H9 (cell line): ENCODE results near the gene CYP8B1. TPM values are rescaled to one million over a fixed set of nuclear protein-coding genes. Genes with fewer than 3 reads are reported as not detected.

Source experiments
- DNase-seq: peaks from one replicate; pipeline ENCODE4 v3.0.0-alpha.2; 2017
- H2AFZ ChIP-seq: one replicate; pipeline ENCODE4 v1.6.1; 2013; ENCODE audit warnings: mild to moderate bottlenecking, low read length, control low read depth, moderate library complexity
- H2AK5ac ChIP-seq: 2 replicates; pipeline ENCODE4 v1.6.1; 2013; ENCODE audit warnings: low read length, control low read depth, mixed read lengths; ENCODE audit not compliant: insufficient read length
- H2BK120ac ChIP-seq: one replicate; pipeline ENCODE4 v1.6.1; 2013; ENCODE audit warnings: low read depth, mild to moderate bottlenecking, low read length, control low read depth, inconsistent platforms; ENCODE audit not compliant: poor library complexity, severe bottlenecking
- H2BK12ac ChIP-seq: 2 replicates; pipeline ENCODE4 v1.6.1; 2013; ENCODE audit warnings: low read length, control low read depth, mixed read lengths, low read depth; ENCODE audit not compliant: insufficient read length
- H2BK15ac ChIP-seq: 2 replicates; pipeline ENCODE4 v1.6.1; 2013; ENCODE audit warnings: low read depth, low read length, control low read depth
- H2BK20ac ChIP-seq: one replicate; pipeline ENCODE4 v1.6.1; 2013; ENCODE audit warnings: low read depth, mild to moderate bottlenecking, low read length, control low read depth, inconsistent platforms; ENCODE audit not compliant: poor library complexity, severe bottlenecking
- H2BK5ac ChIP-seq: 2 replicates; pipeline ENCODE4 v1.6.1; 2013; ENCODE audit warnings: low read length, control low read depth, mixed read lengths; ENCODE audit not compliant: insufficient read length
- H3K14ac ChIP-seq: 2 replicates; pipeline ENCODE4 v1.6.1; 2013; ENCODE audit warnings: low read length, control low read depth; ENCODE audit not compliant: insufficient read depth
- H3K18ac ChIP-seq: 2 replicates; pipeline ENCODE4 v1.6.1; 2013; ENCODE audit warnings: low read depth, mild to moderate bottlenecking, mixed read lengths, low read length, control low read depth; ENCODE audit not compliant: insufficient read length
- H3K23ac ChIP-seq: 2 replicates; pipeline ENCODE4 v1.6.1; 2013; ENCODE audit warnings: low read length, control low read depth, mixed read lengths, low read depth; ENCODE audit not compliant: insufficient read length
- H3K23me2 ChIP-seq: 2 replicates; pipeline ENCODE4 v1.6.1; 2013; ENCODE audit warnings: low read depth, mild to moderate bottlenecking, mixed read lengths, low read length, control low read depth; ENCODE audit not compliant: insufficient read length, poor library complexity, severe bottlenecking
- H3K27ac ChIP-seq: 2 replicates; pipeline ENCODE4 v1.5.1; 2013; ENCODE audit warnings: low read length, control low read depth, mixed read lengths, low read depth; ENCODE audit not compliant: insufficient read length
- H3K27me3 ChIP-seq: 2 replicates; pipeline ENCODE4 v1.6.1; 2013; ENCODE audit warnings: low read length, control low read depth, inconsistent platforms; ENCODE audit not compliant: insufficient read depth
- H3K4ac ChIP-seq: 2 replicates; pipeline ENCODE4 v1.6.1; 2013; ENCODE audit warnings: low read depth, mild to moderate bottlenecking, control low read depth, inconsistent platforms, low read length, moderate library complexity
- H3K4me1 ChIP-seq: 2 replicates; pipeline ENCODE4 v1.6.1; 2013; ENCODE audit warnings: low read length, control low read depth, inconsistent platforms; ENCODE audit not compliant: insufficient read depth
- H3K4me2 ChIP-seq: 2 replicates; pipeline ENCODE4 v1.6.1; 2013; ENCODE audit warnings: low read length, control low read depth, mixed read lengths; ENCODE audit not compliant: insufficient read length, insufficient read depth
- H3K56ac ChIP-seq: 2 replicates; pipeline ENCODE4 v1.6.1; 2013; ENCODE audit warnings: low read depth, mild to moderate bottlenecking, mixed read lengths, low read length, control low read depth; ENCODE audit not compliant: insufficient read length
- H3K79me1 ChIP-seq: 2 replicates; pipeline ENCODE4 v1.6.1; 2013; ENCODE audit warnings: low read depth, mild to moderate bottlenecking, moderate library complexity, low read length, control low read depth, inconsistent platforms; ENCODE audit not compliant: insufficient read depth, poor library complexity, severe bottlenecking
- H3K79me2 ChIP-seq: 2 replicates; pipeline ENCODE4 v1.6.1; 2013; ENCODE audit warnings: low read length, control low read depth, inconsistent platforms; ENCODE audit not compliant: insufficient read depth
- H3K9ac ChIP-seq: 2 replicates; pipeline ENCODE4 v1.6.1; 2013; ENCODE audit warnings: low read length, control low read depth, mixed read lengths; ENCODE audit not compliant: insufficient read length; ENCODE audit errors: extremely low read depth
- H3K9me3 ChIP-seq: one replicate; pipeline ENCODE4 v1.6.1; 2013; ENCODE audit warnings: low read depth, low read length, inconsistent platforms; ENCODE audit not compliant: control insufficient read depth
- H3T11ph ChIP-seq: one replicate; pipeline ENCODE4 v1.6.1; 2013; ENCODE audit warnings: mild to moderate bottlenecking, low read length, control low read depth, inconsistent platforms
- H4K20me1 ChIP-seq: one replicate; pipeline ENCODE4 v1.6.1; 2013; ENCODE audit not compliant: control insufficient read depth, insufficient read length, insufficient read depth
- H4K5ac ChIP-seq: 2 replicates; pipeline ENCODE4 v1.6.1; 2013; ENCODE audit warnings: low read depth, mild to moderate bottlenecking, mixed read lengths, low read length, control low read depth; ENCODE audit not compliant: insufficient read length
- H4K8ac ChIP-seq: replicated peaks from 2 replicates; pipeline ENCODE4 v1.6.1; 2013; ENCODE audit warnings: low read length, control low read depth, mixed read lengths, low read depth; ENCODE audit not compliant: insufficient read length
- H4K91ac ChIP-seq: 2 replicates; pipeline ENCODE4 v1.6.1; 2013; ENCODE audit warnings: low read depth, mild to moderate bottlenecking, moderate library complexity, mixed read lengths, low read length, control low read depth; ENCODE audit not compliant: insufficient read length
- H3K27ac Mint-ChIP-seq, 3 experiments: 2 replicates in 2 of 3; 3 replicates in 1 of 3; pipeline ENCODE4 v1.8.0; 2020 to 2021; ENCODE audit warnings: mixed read lengths in 3 of 3, mild to moderate bottlenecking in 1 of 3, moderate library complexity in 1 of 3
- H3K27me3 Mint-ChIP-seq: 2 replicates; pipeline ENCODE4 v1.8.0; 2021; ENCODE audit warnings: low read depth, mild to moderate bottlenecking, moderate library complexity, mixed read lengths
- H3K36me3 Mint-ChIP-seq, 3 experiments: 2 replicates in 2 of 3; 3 replicates in 1 of 3; pipeline ENCODE4 v1.8.0; 2020 to 2021; ENCODE audit warnings: low read depth in 3 of 3, mixed read lengths in 3 of 3; ENCODE audit not compliant: insufficient read depth in 1 of 3
- H3K4me1 Mint-ChIP-seq, 2 experiments: 2 replicates each; pipeline ENCODE4 v1.8.0; 2020; ENCODE audit warnings: mixed read lengths in 2 of 2
- H3K4me3 Mint-ChIP-seq, 2 experiments: 2 replicates in 1 of 2; 3 replicates in 1 of 2; pipeline ENCODE4 v1.8.0; 2020 to 2021; ENCODE audit warnings: mild to moderate bottlenecking in 2 of 2, mixed read lengths in 2 of 2, moderate library complexity in 1 of 2
- H3K9me3 Mint-ChIP-seq, 2 experiments: 2 replicates in 1 of 2; 3 replicates in 1 of 2; pipeline ENCODE4 v1.8.0; 2020; ENCODE audit warnings: mild to moderate bottlenecking in 2 of 2, mixed read lengths in 2 of 2, moderate library complexity in 1 of 2
- CTCF ChIP-seq: fragments of 200-600 bp; sonication (generic); conservative IDR thresholded peaks from 3 replicates; pipeline ENCODE4 v1.8.0; 2021; ENCODE audit warnings: antibody characterized with exemption, mild to moderate bottlenecking
- WGBS: extraction: QIAGEN DNeasy Blood & Tissue Kit; methylation state at CpG from one replicate; pipeline ENCODE4 v1.1.7; 2013; ENCODE audit warnings: missing lambda C conversion rate, low lambda C conversion rate, mixed read lengths; ENCODE audit not compliant: insufficient read length; ENCODE audit errors: extremely low coverage; 5-methylcytosine and 5-hydroxymethylcytosine counted together
- total RNA-seq: library from RNA; stranded (reverse); gene quantifications from 2 replicates; pipeline ENCODE4 v1.2.1, GENCODE V29; 2021

The CYP8B1 gene
- total RNA-seq, 1 experiment from 2014 or later = not detected

GRCh38 chr3:42829083-42829627 lies 46.5 kb downstream of the CYP8B1 start:
- Histone ChIP-seq H3K14ac (no peak overlapping the region), H3K4me1 (no peaks in the 10 kb centered on the region), H2BK20ac (no peak overlapping the region), H3T11ph (no peak overlapping the region), H3K79me2 (no peaks in the 10 kb centered on the region), H2BK12ac (no peak overlapping the region), H2AFZ (no peak overlapping the region), H3K9me3 (no peaks in the 10 kb centered on the region), H3K27ac (no peak overlapping the region), H3K18ac (no peak overlapping the region), H3K23me2 (no peaks in the 10 kb centered on the region), H3K56ac (no peak overlapping the region), H2BK120ac (no peak overlapping the region), H3K4ac (no peak overlapping the region), H4K5ac (no peak overlapping the region), H2AK5ac (no peak overlapping the region), H4K8ac (no peak overlapping the region), H3K4me2 (no peak overlapping the region), H3K79me1 (no peaks in the 10 kb centered on the region), H2BK15ac (no peak overlapping the region), H3K27me3 (no peaks in the 10 kb centered on the region), H3K23ac (no peak overlapping the region), H2BK5ac (no peak overlapping the region), H3K9ac (no peak overlapping the region), H4K20me1 (no peaks in the 10 kb centered on the region), H4K91ac (no peak overlapping the region)
- DNase-seq = no peak
- Mint-ChIP-seq H3K27ac (no peak overlapping the region), H3K36me3 (no peaks in the 10 kb centered on the region), H3K4me1 (peaks cover 13 to 16% of the 10 kb centered on the region in 2 experiments), H3K27me3 (no peaks in the 10 kb centered on the region), H3K9me3 (no peaks in the 10 kb centered on the region; a peak in 1 of 5 replicates), H3K4me3 (no peak overlapping the region)
- no peak for TF ChIP-seq CTCF
- no CpG with 5 or more reads among the region's 5 CpGs for WGBS
